Heart right ventricle (tissue), 16 donors: ENCODE measurements around the gene DOCK10. TPM values are rescaled to one million over a fixed set of nuclear protein-coding genes. Genes with fewer than 3 reads are reported as not detected.

Experiments
- ATAC-seq, 8 donors: fragments of 200-7000 bp; cut with Tn5 transposase; one replicate each; pipeline ENCODE4 v1.9.1; 2020; ENCODE audit warnings: mild to moderate bottlenecking in 8 of 8, moderate library complexity in 8 of 8, moderate number of reproducible peaks in 1 of 8
- DNase-seq, 2 donors: peaks; one replicate each; pipeline ENCODE4 v3.0.0-alpha.2; 2020
- H3K27ac ChIP-seq, 10 donors: fragments of 200-600 bp; sonication (generic) in 2 of 10; one replicate each; pipeline versions ENCODE4 v1.5.0 to v1.8.0; 2020 to 2022; ENCODE audit warnings: mild to moderate bottlenecking in 3 of 10
- H3K27me3 ChIP-seq, 7 donors: fragments of 200-600 bp; one replicate each; pipeline ENCODE4 v1.8.0; 2021 to 2022; ENCODE audit warnings: mild to moderate bottlenecking in 2 of 7
- H3K36me3 ChIP-seq, 9 donors: fragments of 200-600 bp; sonication (generic) in 1 of 9; one replicate each; pipeline versions ENCODE4 v1.5.0 to v1.8.0; 2020 to 2022; ENCODE audit warnings: mild to moderate bottlenecking in 2 of 9
- H3K4me1 ChIP-seq, 9 donors: fragments of 200-600 bp; sonication (generic) in 1 of 9; one replicate each; pipeline versions ENCODE4 v1.5.0 to v1.8.0; 2020 to 2022; ENCODE audit warnings: mild to moderate bottlenecking in 4 of 9
- H3K4me3 ChIP-seq, 10 donors: fragments of 200-600 bp; sonication (generic) in 2 of 10; one replicate each; pipeline versions ENCODE4 v1.5.0 to v1.8.0; 2020 to 2022; ENCODE audit warnings: mild to moderate bottlenecking in 7 of 10, moderate library complexity in 2 of 10
- H3K9me3 ChIP-seq, 11 donors: fragments of 200-600 bp in 10 of 11; sonication (generic) in 2 of 11; one replicate each; pipeline versions ENCODE4 v1.5.0 to v1.8.0; 2013 to 2022; ENCODE audit warnings: mild to moderate bottlenecking in 2 of 11, control low read depth in 1 of 11, moderate library complexity in 1 of 11
- CTCF ChIP-seq, 9 donors: fragments of 200-600 bp; sonication (generic) in 2 of 9; IDR thresholded peaks; one replicate each; pipeline versions ENCODE4 v1.5.0 to v1.8.0; 2021 to 2022; ENCODE audit warnings: antibody characterized with exemption in 9 of 9, mild to moderate bottlenecking in 5 of 9, moderate library complexity in 1 of 9
- WGBS, 2 donors: extraction: QIAGEN DNeasy Blood & Tissue Kit; methylation state at CpG; one replicate each; pipeline ENCODE4 v1.1.7; 2013; ENCODE audit warnings: inconsistent platforms in 1 of 2; 5-methylcytosine and 5-hydroxymethylcytosine counted together
- intact Hi-C, 10 donors: fragments of 100-400 bp; cut with DNase I; formaldehyde crosslinking; loops; one replicate each; pipeline versions ENCODE4 v1.11.1 to v1.14.2; 2022
- microRNA-seq, 2 donors: library from miRNA; unstranded; fragments of <30 nt; microRNA quantifications; one replicate each; pipeline ENCODE4 v1.2.0, GENCODE V29; 2021
- polyA plus RNA-seq, 2 donors: library from polyadenylated mRNA; stranded (reverse); fragments of 200-250 nt; gene quantifications; one replicate each; pipeline ENCODE4 v1.2.3, GENCODE V29; 2013
- total RNA-seq, 10 donors: library from RNA; stranded (reverse); fragmentation: NEBNext Ultra II Directional in 3 of 10; extraction: Animal tissue kit (Norgen Biotek cat#: 25700) in 3 of 10; gene quantifications; one replicate each; pipeline versions ENCODE4 v1.2.1 to v1.2.4, GENCODE V29; 2021 to 2023
- donor health status: Arrhythmogenic right ventricular cardiomyopathy.
- donor health status: ischemic (EF 13 %, LVEDD 7.1; RV severe dilation, severe dysfunction).
- donor health status: healthy with polysubstance abuse.
- donor health status: DM: no; HTN: yes; CAD: no.
- donor health status: DM: no; HTN: no; CAD: no.
- donor health status: ischemic (EF 25% LVEDD 6.9; RV normal size, moderate dysfunction).
- donor health status: ischemic (EF 25% LVEDD 5.7; RV mildly dilated, moderate dysfunction).
- donor health status: healthy.
- donor health status: DM: yes; HTN: yes; CAD: no.
- donor health status: Ischemic cardiomyopathy.
- donor health status: ischemic (EF 35%, LVEDD 5.7; RV mildly dilated, moderate dysfunction).
- donor health status: nonischemic (EF 11% LVEDD 7.7; RV severe dilation, severe dysfunction).
- donor health status: DM: yes; HTN: yes; CAD: no.
- donor health status: PGD.
- donor health status: ischemic (EF 29% LVEDD 5.4; RV normal size, mild dysfunction).
- donor health status: nonischemic (EF 23%, LVEDD 6.1; RV moderate dilation, normal function).

The DOCK10 gene
- total and polyA plus RNA-seq, 12 donors = 0.77 to 18.9 (median 1.4) TPM

DNA sequence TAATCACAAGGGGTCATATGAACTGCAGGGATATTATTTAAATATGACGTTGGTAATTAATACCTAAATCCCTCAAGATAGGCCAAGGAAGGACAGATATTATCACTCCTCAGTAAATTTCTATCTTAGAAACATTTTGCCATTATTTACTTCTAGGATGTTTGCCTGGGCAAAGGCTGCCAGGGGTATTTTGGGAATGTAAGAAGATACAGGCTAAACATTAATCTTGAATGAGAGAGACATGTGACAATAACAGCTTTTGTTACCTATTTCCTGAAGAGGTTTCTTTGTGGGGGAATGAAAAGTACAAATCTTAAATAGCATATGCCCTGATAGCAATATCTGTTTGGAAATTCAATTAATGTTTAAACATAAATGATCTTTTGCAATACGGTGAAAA, 325.3 kb downstream of the DOCK10 start:
- 81 to 91% methylated on average over 2 of the region's 2 CpGs for WGBS, 2 donors
- TF ChIP-seq CTCF (IDR thresholded peaks at IDR 0.05) = no peak

DNA sequence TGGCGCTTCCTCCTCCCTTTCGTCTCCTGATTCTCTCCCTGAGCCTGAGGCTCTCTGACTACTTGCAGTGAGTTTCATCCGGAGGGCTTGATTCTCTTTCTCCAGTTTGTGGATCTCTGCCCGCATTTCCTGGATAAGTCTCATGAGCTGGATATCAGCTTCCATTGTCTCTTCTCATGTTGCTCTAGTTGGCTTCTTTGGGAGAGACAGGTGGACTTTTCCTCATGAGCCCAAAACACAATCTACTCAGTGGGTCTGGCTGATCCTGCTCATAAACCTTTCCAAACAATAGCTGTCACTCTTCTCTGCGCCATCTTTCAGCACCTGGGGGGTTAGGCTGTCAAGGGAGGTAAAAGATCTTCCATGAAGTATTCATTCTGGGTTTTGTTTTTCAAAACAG, 326.1 kb downstream of the DOCK10 start, which contains the start of gene CCDC195:
TSS of gene CCDC195 (minus strand) at position 165 of the 400 bp plus-strand sequence. CDS start at position 165, 0 bp downstream.
- Histone ChIP-seq H3K36me3 (no peaks in the 10 kb centered on the region), H3K4me3 (no peak within 1 kb of the TSS), H3K9me3 (peaks cover 0 to 3% (median 0%) of the 10 kb centered on the region in 11 donors), H3K27me3 (no peaks in the 10 kb centered on the region), H3K27ac (no peak within 1 kb of the TSS), H3K4me1 (no peaks in the 10 kb centered on the region)
- no peak for ATAC-seq
- intact Hi-C loops = no loop called here
- DNase-seq = no peak
- no peak for TF ChIP-seq CTCF (IDR thresholded peaks at IDR 0.05)
- WGBS, 2 donors = 87 to 91% methylated on average over 5 of the region's 5 CpGs

More for the DNA sequence above, 325.3 kb downstream of the DOCK10 start:
- intact Hi-C loops = no loop called here
- Histone ChIP-seq H3K36me3 (no peaks in the 10 kb centered on the region), H3K27ac (no peak overlapping the region), H3K4me3 (no peak overlapping the region), H3K27me3 (no peaks in the 10 kb centered on the region), H3K9me3 (peaks cover 0 to 3% (median 0%) of the 10 kb centered on the region in 11 donors), H3K4me1 (no peaks in the 10 kb centered on the region)
- ATAC-seq (no peak), DNase-seq (no peak)

Small RNAs within 50 kb of the gene (microRNA-seq; reads per million reads assigned to microRNA genes)
- gene MIR4439 = 0 reads per million in 2 donors
